CD8-positive, alpha-beta memory T cell (primary cell): ENCODE data around the gene MTOR. TPM values are rescaled to one million over a fixed set of nuclear protein-coding genes. Genes with fewer than 3 reads are reported as not detected.
A peak's percentile ranks its signal among the peaks of the same experiment; 100 is the strongest.
"Not testable (repeated sequence)": the region's sequence is repeated elsewhere in the genome, so short reads cannot be mapped to it uniquely, and the experiment has no call there.

Source experiments
- CTCF ChIA-PET: fragments of 350-600 bp; sonication (Branson Sonifier 250); formaldehyde crosslinking; loops from one replicate; lab custom pipeline; 2021; ENCODE audit warnings: antibody characterized with exemption; lab: Charles Lee
- POLR2A ChIA-PET: fragments of 350-600 bp; sonication (Branson Sonifier 250); formaldehyde crosslinking; loops from one replicate; lab custom pipeline; 2021; ENCODE audit warnings: antibody characterized with exemption; lab: Charles Lee
- DNase-seq, 5 donors: peaks; one replicate each; pipeline versions ENCODE4 v3.0.0 to v3.0.0-alpha.2; 2020 to 2022; ENCODE audit warnings: mixed read lengths in 1 of 5
- H3K27ac ChIP-seq: one replicate; pipeline ENCODE4 v1.7.0; 2013; ENCODE audit warnings: low read depth, mild to moderate bottlenecking, low read length, moderate library complexity
- H3K27me3 ChIP-seq: 2 replicates; pipeline ENCODE4 v1.7.0; 2013; ENCODE audit warnings: low read length, mild to moderate bottlenecking; ENCODE audit not compliant: insufficient read depth, poor library complexity, severe bottlenecking
- H3K36me3 ChIP-seq: 2 replicates; pipeline ENCODE4 v1.7.0; 2013; ENCODE audit warnings: mild to moderate bottlenecking, low read length, moderate library complexity; ENCODE audit not compliant: insufficient read depth
- H3K4me1 ChIP-seq: 2 replicates; pipeline ENCODE4 v1.7.0; 2013; ENCODE audit warnings: mild to moderate bottlenecking, low read length, moderate library complexity; ENCODE audit not compliant: insufficient read depth
- H3K4me3 ChIP-seq: 2 replicates; pipeline ENCODE4 v1.7.0; 2013; ENCODE audit warnings: mild to moderate bottlenecking, low read length
- H3K9me3 ChIP-seq: 2 replicates; pipeline ENCODE4 v1.7.0; 2013; ENCODE audit warnings: mild to moderate bottlenecking, low read length
- H3K27ac Mint-ChIP-seq, 8 donors: one replicate each; pipeline ENCODE4 v1.8.0; 2020 to 2021; ENCODE audit warnings: mixed read lengths in 8 of 8, mild to moderate bottlenecking in 6 of 8, inconsistent platforms in 3 of 8, moderate library complexity in 3 of 8
- H3K27me3 Mint-ChIP-seq, 2 donors: one replicate each; pipeline ENCODE4 v1.8.0; 2020 to 2021; ENCODE audit warnings: mixed read lengths in 2 of 2, mild to moderate bottlenecking in 1 of 2, moderate library complexity in 1 of 2
- H3K36me3 Mint-ChIP-seq, 3 donors: one replicate each; pipeline ENCODE4 v1.8.0; 2020 to 2021; ENCODE audit warnings: mixed read lengths in 3 of 3, inconsistent platforms in 1 of 3, mild to moderate bottlenecking in 1 of 3
- H3K4me1 Mint-ChIP-seq, 3 donors: one replicate each; pipeline ENCODE4 v1.8.0; 2020 to 2021; ENCODE audit warnings: mixed read lengths in 3 of 3, inconsistent platforms in 1 of 3, mild to moderate bottlenecking in 1 of 3
- H3K4me3 Mint-ChIP-seq, 7 donors: one replicate each; pipeline ENCODE4 v1.8.0; 2020 to 2021; ENCODE audit warnings: mixed read lengths in 7 of 7, mild to moderate bottlenecking in 6 of 7, moderate library complexity in 4 of 7, inconsistent platforms in 2 of 7
- H3K9me3 Mint-ChIP-seq, 5 donors: one replicate each; pipeline ENCODE4 v1.8.0; 2020 to 2022; ENCODE audit warnings: mixed read lengths in 5 of 5, mild to moderate bottlenecking in 3 of 5, moderate library complexity in 2 of 5, inconsistent platforms in 1 of 5
- polyA plus RNA-seq: library from polyadenylated mRNA; unstranded; fragments of 300-500 nt; fragmentation: Illumina TruSeq; gene quantifications from one replicate; pipeline ENCODE4 v1.2.3, GENCODE V29; 2021
- total RNA-seq, 2 experiments: library from RNA; stranded (reverse); gene quantifications; one replicate each; pipeline ENCODE4 v1.2.3, GENCODE V29; 2021

Gene MTOR
- total and polyA plus RNA-seq, 3 experiments from 2014 or later, result 8.0 to 55.2 (median 53.9) TPM

DNA sequence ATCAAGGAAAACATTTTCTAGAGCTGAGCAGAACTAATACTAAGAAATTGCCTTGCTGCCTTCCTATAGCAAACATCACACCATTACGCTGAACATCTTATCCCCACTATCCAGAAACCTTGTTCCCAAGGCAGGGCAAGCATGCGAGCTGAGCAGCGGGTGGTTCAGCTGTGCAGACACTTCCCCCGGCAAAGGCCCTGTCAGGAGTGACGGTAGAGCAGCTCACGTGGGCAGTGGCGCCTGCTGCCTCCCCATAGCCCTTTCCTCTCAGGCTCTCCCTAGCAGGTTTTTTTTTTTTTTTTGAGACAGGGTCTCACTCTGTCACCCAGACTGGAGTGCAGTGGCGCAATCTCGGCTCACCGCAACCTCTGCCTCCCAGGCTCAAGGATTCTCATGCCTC lies 86.9 kb downstream of the MTOR start:
- peaks cover 0 to 2% (median 0%) of the 10 kb centered on the region in 3 donors for H3K4me1 Mint-ChIP-seq
- ChIA-PET CTCF (no interaction called here), POLR2A (no interaction called here)
- no peak for DNase-seq
- no peaks in the 10 kb centered on the region for H3K9me3 Mint-ChIP-seq
- peak overlapping the region in 1 of 8 donors; percentile 8 for H3K27ac Mint-ChIP-seq
- no peaks in the 10 kb centered on the region for H3K9me3 ChIP-seq
- peaks cover 0 to 64% (median 10%) of the 10 kb centered on the region in 3 donors for H3K36me3 Mint-ChIP-seq
- no peaks in the 10 kb centered on the region for H3K27me3 ChIP-seq
- H3K27me3 Mint-ChIP-seq, result no peaks in the 10 kb centered on the region
- H3K27ac ChIP-seq, result no peak overlapping the region
- no peak overlapping the region for H3K4me3 ChIP-seq
- no peaks in the 10 kb centered on the region for H3K4me1 ChIP-seq
- no peaks in the 10 kb centered on the region for H3K36me3 ChIP-seq
- no peak overlapping the region for H3K4me3 Mint-ChIP-seq

DNA sequence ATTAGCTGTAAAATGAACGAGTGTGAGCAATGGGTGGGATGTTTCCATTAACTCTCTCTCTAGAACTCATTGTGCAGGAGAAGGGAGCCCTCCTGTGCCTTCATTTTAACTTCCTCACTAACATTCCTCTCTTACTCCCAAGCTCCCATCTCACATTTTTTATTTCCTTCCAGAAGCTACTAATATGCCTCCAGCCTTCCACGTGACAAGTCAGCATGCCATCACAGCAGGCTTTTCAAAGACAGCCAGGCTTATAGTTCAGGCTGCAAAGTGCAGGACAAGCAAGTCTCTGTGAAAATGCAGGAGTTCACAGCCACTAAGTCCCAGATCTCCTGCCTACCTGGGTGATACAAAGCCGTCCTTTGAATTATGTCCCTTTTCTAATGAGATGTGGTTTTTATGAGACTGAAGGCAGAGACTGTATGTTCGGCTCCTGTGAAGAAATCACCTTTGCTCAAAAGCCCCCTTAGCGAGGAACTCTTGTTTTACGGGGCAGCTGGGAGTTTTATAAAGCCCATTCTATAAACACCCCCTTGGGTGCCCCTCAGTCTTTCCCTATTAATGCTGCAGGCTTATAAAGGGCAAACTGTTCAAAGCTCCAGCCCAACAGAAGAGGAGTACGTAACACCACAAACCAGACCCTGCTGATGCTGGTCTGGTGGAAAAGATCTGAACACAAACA lies 87.9 kb downstream of the MTOR start:
- H3K27ac ChIP-seq, result no peak overlapping the region
- Mint-ChIP-seq H3K36me3 (peaks cover 0 to 55% (median 8%) of the 10 kb centered on the region in 3 donors), H3K27me3 (no peaks in the 10 kb centered on the region), H3K4me3 (no peak overlapping the region), H3K27ac (peak overlapping the region in 2 of 8 donors; percentile 12 to 27), H3K9me3 (no peaks in the 10 kb centered on the region), H3K4me1 (peaks cover 0 to 2% (median 0%) of the 10 kb centered on the region in 3 donors)
- no peaks in the 10 kb centered on the region for H3K36me3 ChIP-seq
- POLR2A ChIA-PET, result no interaction called here
- CTCF ChIA-PET, result no interaction called here
- no peaks in the 10 kb centered on the region for H3K9me3 ChIP-seq
- DNase-seq, result no peak
- H3K27me3 ChIP-seq, result no peaks in the 10 kb centered on the region
- H3K4me1 ChIP-seq, result no peaks in the 10 kb centered on the region
- H3K4me3 ChIP-seq, result no peak overlapping the region

DNA sequence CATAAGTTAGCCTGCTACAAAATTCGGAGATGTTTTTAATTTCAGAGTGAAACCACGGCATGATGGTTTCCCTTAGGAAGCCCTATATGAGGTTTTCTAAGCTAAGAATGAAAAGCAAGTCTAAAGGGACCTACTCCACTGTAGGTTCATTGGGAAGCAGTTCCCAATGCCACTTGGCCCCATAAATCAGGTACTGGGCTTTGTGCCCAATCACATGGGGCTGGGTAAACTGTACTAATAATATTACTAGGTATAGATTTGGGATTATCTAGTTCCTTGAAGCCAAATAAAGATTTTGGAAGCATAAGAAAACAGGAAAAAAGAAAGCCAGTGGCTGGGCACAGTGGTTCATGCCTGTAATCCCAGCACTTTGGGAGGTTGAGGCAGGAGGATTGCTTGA lies 92.2 kb downstream of the MTOR start:
- H3K27me3 Mint-ChIP-seq, result no peaks in the 10 kb centered on the region
- POLR2A ChIA-PET, result no interaction called here
- no peaks in the 10 kb centered on the region for H3K9me3 Mint-ChIP-seq
- H3K4me3 ChIP-seq, result no peak overlapping the region
- H3K4me3 Mint-ChIP-seq, result no peak overlapping the region
- no peaks in the 10 kb centered on the region for H3K27me3 ChIP-seq
- no peaks in the 10 kb centered on the region for H3K36me3 ChIP-seq
- no peaks in the 10 kb centered on the region for H3K4me1 ChIP-seq
- DNase-seq, result no peak
- H3K4me1 Mint-ChIP-seq, result peaks cover 0 to 2% (median 0%) of the 10 kb centered on the region in 3 donors
- no peak overlapping the region for H3K27ac ChIP-seq
- H3K36me3 Mint-ChIP-seq, result peaks cover 4 to 49% (median 7%) of the 10 kb centered on the region in 3 donors
- H3K9me3 ChIP-seq, result no peaks in the 10 kb centered on the region
- H3K27ac Mint-ChIP-seq, result no peak overlapping the region
- CTCF ChIA-PET, result no interaction called here

DNA sequence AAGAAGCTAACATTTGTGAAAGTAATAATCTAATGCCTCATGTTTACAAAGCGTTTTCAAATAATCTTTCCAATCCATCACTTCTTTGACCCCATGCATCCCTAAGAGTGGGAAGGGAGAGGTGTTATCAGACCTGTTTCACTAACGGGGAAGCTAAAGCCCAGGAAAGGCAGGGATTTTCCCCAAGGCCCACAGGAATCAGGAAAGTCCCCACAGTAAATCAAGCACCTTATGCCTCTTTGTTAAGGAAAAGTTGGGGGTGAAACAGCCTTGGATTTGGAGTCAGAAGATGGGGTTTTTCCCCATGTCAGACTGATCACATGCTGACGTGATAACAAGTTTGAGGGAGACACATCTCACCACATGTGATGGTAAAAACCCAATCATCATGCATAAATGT lies 93.1 kb downstream of the MTOR start:
- Histone ChIP-seq H3K27me3 (no peaks in the 10 kb centered on the region), H3K9me3 (no peaks in the 10 kb centered on the region), H3K4me3 (no peak overlapping the region), H3K4me1 (no peaks in the 10 kb centered on the region), H3K27ac (no peak overlapping the region), H3K36me3 (no peaks in the 10 kb centered on the region)
- DNase-seq, result no peak
- Mint-ChIP-seq H3K4me1 (peaks cover 0 to under 1% (median 0%) of the 10 kb centered on the region in 3 donors), H3K36me3 (peaks cover 4 to 51% (median 6%) of the 10 kb centered on the region in 3 donors), H3K27ac (peak overlapping the region in 1 of 8 donors; percentile 40), H3K9me3 (no peaks in the 10 kb centered on the region), H3K27me3 (no peaks in the 10 kb centered on the region), H3K4me3 (no peak overlapping the region)
- POLR2A ChIA-PET, result no interaction called here
- CTCF ChIA-PET, result interaction anchor here (1.7 kb wide), 1 partner anchor 132 kb away, joined by 5 read pairs; no protein-coding TSS in a partner anchor

DNA sequence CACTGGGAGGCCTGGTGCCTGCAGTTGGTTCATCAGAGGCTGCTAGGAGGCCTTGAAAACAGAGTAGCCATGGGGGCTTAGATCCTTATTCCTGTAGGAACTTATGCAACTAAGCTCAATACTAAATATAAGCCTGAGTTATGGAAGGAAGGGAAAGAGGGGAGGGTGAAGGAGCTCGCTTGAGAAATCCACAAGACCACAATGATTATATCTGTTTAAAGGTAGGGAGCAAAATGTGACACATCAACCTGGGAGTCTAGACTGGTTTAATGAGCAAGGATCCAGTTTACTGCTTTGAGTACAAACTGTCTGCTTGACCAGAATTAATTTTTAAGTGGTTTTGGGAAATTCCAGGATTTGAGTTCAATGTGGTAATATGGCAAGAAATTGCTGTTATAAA lies 93.6 kb downstream of the MTOR start:
- CTCF ChIA-PET, result interaction anchor here (1.7 kb wide), 1 partner anchor 131 kb away, joined by 5 read pairs; no protein-coding TSS in a partner anchor
- Mint-ChIP-seq H3K4me3 (no peak overlapping the region), H3K4me1 (no peaks in the 10 kb centered on the region)

DNA sequence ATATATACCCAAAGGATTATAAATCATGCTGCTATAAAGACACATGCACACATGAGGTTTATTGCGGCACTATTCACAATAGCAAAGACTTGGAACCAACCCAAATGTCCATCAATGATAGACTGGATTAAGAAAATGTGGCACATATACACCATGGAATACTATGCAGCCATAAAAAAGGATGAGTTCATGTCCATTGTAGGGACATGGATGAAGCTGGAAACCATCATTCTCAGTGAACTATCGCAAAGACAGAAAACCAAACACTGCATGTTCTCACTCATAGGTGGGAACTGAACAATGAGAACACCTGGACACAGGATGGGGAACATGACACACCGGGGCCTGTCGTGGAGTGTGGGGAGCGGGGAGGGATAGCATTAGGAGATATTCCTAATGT lies 95.6 kb downstream of the MTOR start:
- H3K4me3 ChIP-seq, POLR2A ChIA-PET, H3K36me3 ChIP-seq, H3K27ac Mint-ChIP-seq, H3K27me3 ChIP-seq, H3K9me3 Mint-ChIP-seq, H3K4me1 ChIP-seq, DNase-seq, H3K4me1 Mint-ChIP-seq, CTCF ChIA-PET, H3K9me3 ChIP-seq, H3K4me3 Mint-ChIP-seq, H3K27me3 Mint-ChIP-seq, H3K27ac ChIP-seq: not testable (repeated sequence)
- H3K36me3 Mint-ChIP-seq, result peaks cover 4 to 58% (median 12%) of the 10 kb centered on the region in 3 donors

More for the DNA sequence above, 93.6 kb downstream of the MTOR start:
- H3K9me3 ChIP-seq, result no peaks in the 10 kb centered on the region
- no peak overlapping the region for H3K27ac ChIP-seq
- POLR2A ChIA-PET, result no interaction called here
- H3K27me3 ChIP-seq, result no peaks in the 10 kb centered on the region
- Mint-ChIP-seq H3K27me3 (no peaks in the 10 kb centered on the region), H3K27ac (peak overlapping the region in 3 of 8 donors; percentile 26 to 47 (median 29)), H3K9me3 (no peaks in the 10 kb centered on the region), H3K36me3 (peaks cover 4 to 51% (median 6%) of the 10 kb centered on the region in 3 donors)
- H3K4me3 ChIP-seq, result no peak overlapping the region
- DNase-seq, result no peak
- no peaks in the 10 kb centered on the region for H3K36me3 ChIP-seq
- no peaks in the 10 kb centered on the region for H3K4me1 ChIP-seq

DNA sequence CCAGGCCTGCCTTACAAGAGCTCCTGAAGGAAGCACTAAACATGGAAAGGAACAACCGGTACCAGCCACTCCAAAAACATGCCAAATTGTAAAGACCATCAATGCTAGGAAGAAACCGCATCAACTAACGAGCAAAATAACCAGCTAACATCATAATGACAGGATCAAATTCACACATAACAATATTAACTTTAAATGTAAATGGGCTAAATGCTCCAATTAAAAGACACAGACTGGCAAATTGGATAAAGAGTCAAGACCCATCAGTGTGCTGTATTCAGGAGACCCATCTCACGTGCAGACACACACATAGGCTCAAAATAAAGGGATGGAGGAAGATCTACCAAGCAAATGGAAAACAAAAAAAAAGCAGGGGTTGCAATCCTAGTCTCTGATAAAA lies 99.6 kb downstream of the MTOR start:
- POLR2A ChIA-PET, H3K27me3 ChIP-seq, H3K36me3 ChIP-seq, H3K4me1 ChIP-seq, H3K4me1 Mint-ChIP-seq, CTCF ChIA-PET, H3K27ac ChIP-seq, H3K9me3 Mint-ChIP-seq, DNase-seq, H3K4me3 Mint-ChIP-seq, H3K4me3 ChIP-seq, H3K27me3 Mint-ChIP-seq, H3K9me3 ChIP-seq: not testable (repeated sequence)
- Mint-ChIP-seq H3K27ac (peak overlapping the region in 1 of 8 donors; percentile 15), H3K36me3 (peaks cover 4 to 74% (median 15%) of the 10 kb centered on the region in 3 donors)

DNA sequence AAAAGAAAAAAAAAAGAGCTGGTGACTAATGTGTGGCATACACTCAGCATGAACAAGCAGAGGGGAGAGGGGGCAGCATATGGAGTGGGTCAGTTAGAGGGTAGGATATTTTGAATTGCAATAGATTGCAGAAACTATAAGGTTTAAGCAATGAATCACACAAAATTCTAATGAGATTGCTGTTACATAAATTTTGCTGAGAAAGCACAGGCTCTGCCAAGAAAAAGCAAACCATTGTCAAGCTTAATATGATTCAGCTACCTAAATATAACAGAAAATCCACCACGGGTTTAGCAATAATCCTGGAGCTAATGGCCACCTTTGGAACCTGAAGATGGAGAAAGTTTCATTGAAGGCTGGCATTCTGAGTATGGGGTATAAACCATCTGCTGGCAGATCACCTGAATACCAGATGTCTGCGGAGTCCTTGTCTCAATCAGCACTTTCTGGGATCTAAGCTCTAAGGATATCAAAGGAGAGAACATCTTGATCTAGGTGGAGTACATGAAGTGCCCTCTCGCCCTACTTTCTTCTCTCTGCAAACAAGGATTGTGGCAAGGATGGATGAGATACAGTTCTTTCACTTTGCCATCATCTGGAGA lies 103.5 kb downstream of the MTOR start:
- no peaks in the 10 kb centered on the region for H3K9me3 ChIP-seq
- H3K27ac Mint-ChIP-seq, result no peak overlapping the region
- no peak for DNase-seq
- peaks cover 19% of the 10 kb centered on the region for H3K36me3 ChIP-seq
- POLR2A ChIA-PET, result no interaction called here
- no peaks in the 10 kb centered on the region for H3K27me3 ChIP-seq
- H3K4me1 ChIP-seq, result no peaks in the 10 kb centered on the region
- H3K27me3 Mint-ChIP-seq, result peaks cover 0 to 1% of the 10 kb centered on the region in 2 donors
- H3K4me3 Mint-ChIP-seq, result no peak overlapping the region
- no peaks in the 10 kb centered on the region for H3K9me3 Mint-ChIP-seq
- CTCF ChIA-PET, result interaction anchor here (1.7 kb wide), 1 partner anchor 121 kb away, joined by 5 read pairs; no protein-coding TSS in a partner anchor
- H3K36me3 Mint-ChIP-seq, result peaks cover 0 to 82% (median 16%) of the 10 kb centered on the region in 3 donors
- no peak overlapping the region for H3K27ac ChIP-seq
- H3K4me1 Mint-ChIP-seq, result peaks cover 2 to 7% (median 4%) of the 10 kb centered on the region in 3 donors
- no peak overlapping the region for H3K4me3 ChIP-seq
